ENCODE results near the gene PTPRK.
"Not testable (repeated sequence)": the region's sequence is repeated elsewhere in the genome, so short reads cannot be mapped to it uniquely, and the experiment has no call there.

PTPRK gene

GRCh38 chr6:128491100-128491581 lies 29.3 kb downstream of the PTPRK start:
- DNase-seq (ENCODE audit: low spot score): no peak

GRCh38 chr6:128487746-128488145 lies 32.7 kb downstream of the PTPRK start:
- DNase-seq (ENCODE audit: low spot score): no peak

- DNase-seq (ENCODE audit: low spot score): no peak
Observed at GRCh38 chr6:128487055-128487454, 33.3 kb downstream of the PTPRK start.

GRCh38 chr6:128486580-128486979 lies 33.8 kb downstream of the PTPRK start:
- not testable (repeated sequence) for DNase-seq (ENCODE audit: low spot score)

GRCh38 chr6:128483472-128484135 lies 36.8 kb downstream of the PTPRK start:
- DNase-seq (ENCODE audit: low spot score): no peak

GRCh38 chr6:128482642-128483041 lies 37.8 kb downstream of the PTPRK start:
- DNase-seq (ENCODE audit: low spot score): no peak

- DNase-seq (ENCODE audit: low spot score): no peak
Observed at GRCh38 chr6:128479991-128480390, 40.4 kb downstream of the PTPRK start.

GRCh38 chr6:128479048-128479666 lies 41.2 kb downstream of the PTPRK start:
- no peak for DNase-seq (ENCODE audit: low spot score)

- no peak for DNase-seq (ENCODE audit: low spot score)
Observed at GRCh38 chr6:128478230-128479047, 42.0 kb downstream of the PTPRK start.

- DNase-seq (ENCODE audit: low spot score): no peak
Observed at GRCh38 chr6:128474933-128475332, 45.5 kb downstream of the PTPRK start.

- no peak for DNase-seq (ENCODE audit: low spot score)
Observed at GRCh38 chr6:128474481-128474880, 45.9 kb downstream of the PTPRK start.

- no peak for DNase-seq (ENCODE audit: low spot score)
Observed at GRCh38 chr6:128471907-128472306, 48.5 kb downstream of the PTPRK start.

- DNase-seq (ENCODE audit: low spot score): no peak
Observed at GRCh38 chr6:128465368-128466343, 54.7 kb downstream of the PTPRK start.

GRCh38 chr6:128464790-128465189 lies 55.6 kb downstream of the PTPRK start:
- no peak for DNase-seq (ENCODE audit: low spot score)

- DNase-seq (ENCODE audit: low spot score): no peak
Observed at GRCh38 chr6:128463942-128464341, 56.5 kb downstream of the PTPRK start.

- DNase-seq (ENCODE audit: low spot score): no peak
Observed at GRCh38 chr6:128461501-128461900, 58.9 kb downstream of the PTPRK start.

GRCh38 chr6:128456510-128457230 lies 63.7 kb downstream of the PTPRK start:
- no peak for DNase-seq (ENCODE audit: low spot score)

- no peak for DNase-seq (ENCODE audit: low spot score)
Observed at GRCh38 chr6:128455959-128456358, 64.4 kb downstream of the PTPRK start.

- DNase-seq (ENCODE audit: low spot score): no peak
Observed at GRCh38 chr6:128452713-128453112, 67.7 kb downstream of the PTPRK start.

- DNase-seq (ENCODE audit: low spot score): no peak
Observed at GRCh38 chr6:128446497-128446896, 73.9 kb downstream of the PTPRK start.

GRCh38 chr6:128443553-128443952 lies 76.8 kb downstream of the PTPRK start:
- no peak for DNase-seq (ENCODE audit: low spot score)

All from cerebellar cortex (tissue), 1 donor.